H9 (cell line): ENCODE results near the gene ZMIZ1. TPM values are rescaled to one million over a fixed set of nuclear protein-coding genes. Genes with fewer than 3 reads are reported as not detected.
"Not testable (repeated sequence)": the region's sequence is repeated elsewhere in the genome, so short reads cannot be mapped to it uniquely, and the experiment has no call there.

ENCODE experiments used
- DNase-seq: peaks from one replicate; pipeline ENCODE4 v3.0.0-alpha.2; 2017
- H2AFZ ChIP-seq: one replicate; pipeline ENCODE4 v1.6.1; 2013; ENCODE audit warnings: mild to moderate bottlenecking, low read length, control low read depth, moderate library complexity
- H2AK5ac ChIP-seq: 2 replicates; pipeline ENCODE4 v1.6.1; 2013; ENCODE audit warnings: low read length, control low read depth, mixed read lengths; ENCODE audit not compliant: insufficient read length
- H2BK120ac ChIP-seq: one replicate; pipeline ENCODE4 v1.6.1; 2013; ENCODE audit warnings: low read depth, mild to moderate bottlenecking, low read length, control low read depth, inconsistent platforms; ENCODE audit not compliant: poor library complexity, severe bottlenecking
- H2BK12ac ChIP-seq: 2 replicates; pipeline ENCODE4 v1.6.1; 2013; ENCODE audit warnings: low read length, control low read depth, mixed read lengths, low read depth; ENCODE audit not compliant: insufficient read length
- H2BK15ac ChIP-seq: 2 replicates; pipeline ENCODE4 v1.6.1; 2013; ENCODE audit warnings: low read depth, low read length, control low read depth
- H2BK20ac ChIP-seq: one replicate; pipeline ENCODE4 v1.6.1; 2013; ENCODE audit warnings: low read depth, mild to moderate bottlenecking, low read length, control low read depth, inconsistent platforms; ENCODE audit not compliant: poor library complexity, severe bottlenecking
- H2BK5ac ChIP-seq: 2 replicates; pipeline ENCODE4 v1.6.1; 2013; ENCODE audit warnings: low read length, control low read depth, mixed read lengths; ENCODE audit not compliant: insufficient read length
- H3K14ac ChIP-seq: 2 replicates; pipeline ENCODE4 v1.6.1; 2013; ENCODE audit warnings: low read length, control low read depth; ENCODE audit not compliant: insufficient read depth
- H3K18ac ChIP-seq: 2 replicates; pipeline ENCODE4 v1.6.1; 2013; ENCODE audit warnings: low read depth, mild to moderate bottlenecking, mixed read lengths, low read length, control low read depth; ENCODE audit not compliant: insufficient read length
- H3K23ac ChIP-seq: 2 replicates; pipeline ENCODE4 v1.6.1; 2013; ENCODE audit warnings: low read length, control low read depth, mixed read lengths, low read depth; ENCODE audit not compliant: insufficient read length
- H3K23me2 ChIP-seq: 2 replicates; pipeline ENCODE4 v1.6.1; 2013; ENCODE audit warnings: low read depth, mild to moderate bottlenecking, mixed read lengths, low read length, control low read depth; ENCODE audit not compliant: insufficient read length, poor library complexity, severe bottlenecking
- H3K27ac ChIP-seq: 2 replicates; pipeline ENCODE4 v1.5.1; 2013; ENCODE audit warnings: low read length, control low read depth, mixed read lengths, low read depth; ENCODE audit not compliant: insufficient read length
- H3K27me3 ChIP-seq: 2 replicates; pipeline ENCODE4 v1.6.1; 2013; ENCODE audit warnings: low read length, control low read depth, inconsistent platforms; ENCODE audit not compliant: insufficient read depth
- H3K4ac ChIP-seq: 2 replicates; pipeline ENCODE4 v1.6.1; 2013; ENCODE audit warnings: low read depth, mild to moderate bottlenecking, control low read depth, inconsistent platforms, low read length, moderate library complexity
- H3K4me1 ChIP-seq: 2 replicates; pipeline ENCODE4 v1.6.1; 2013; ENCODE audit warnings: low read length, control low read depth, inconsistent platforms; ENCODE audit not compliant: insufficient read depth
- H3K4me2 ChIP-seq: 2 replicates; pipeline ENCODE4 v1.6.1; 2013; ENCODE audit warnings: low read length, control low read depth, mixed read lengths; ENCODE audit not compliant: insufficient read length, insufficient read depth
- H3K56ac ChIP-seq: 2 replicates; pipeline ENCODE4 v1.6.1; 2013; ENCODE audit warnings: low read depth, mild to moderate bottlenecking, mixed read lengths, low read length, control low read depth; ENCODE audit not compliant: insufficient read length
- H3K79me1 ChIP-seq: 2 replicates; pipeline ENCODE4 v1.6.1; 2013; ENCODE audit warnings: low read depth, mild to moderate bottlenecking, moderate library complexity, low read length, control low read depth, inconsistent platforms; ENCODE audit not compliant: insufficient read depth, poor library complexity, severe bottlenecking
- H3K79me2 ChIP-seq: 2 replicates; pipeline ENCODE4 v1.6.1; 2013; ENCODE audit warnings: low read length, control low read depth, inconsistent platforms; ENCODE audit not compliant: insufficient read depth
- H3K9ac ChIP-seq: 2 replicates; pipeline ENCODE4 v1.6.1; 2013; ENCODE audit warnings: low read length, control low read depth, mixed read lengths; ENCODE audit not compliant: insufficient read length; ENCODE audit errors: extremely low read depth
- H3K9me3 ChIP-seq: one replicate; pipeline ENCODE4 v1.6.1; 2013; ENCODE audit warnings: low read depth, low read length, inconsistent platforms; ENCODE audit not compliant: control insufficient read depth
- H3T11ph ChIP-seq: one replicate; pipeline ENCODE4 v1.6.1; 2013; ENCODE audit warnings: mild to moderate bottlenecking, low read length, control low read depth, inconsistent platforms
- H4K20me1 ChIP-seq: one replicate; pipeline ENCODE4 v1.6.1; 2013; ENCODE audit not compliant: control insufficient read depth, insufficient read length, insufficient read depth
- H4K5ac ChIP-seq: 2 replicates; pipeline ENCODE4 v1.6.1; 2013; ENCODE audit warnings: low read depth, mild to moderate bottlenecking, mixed read lengths, low read length, control low read depth; ENCODE audit not compliant: insufficient read length
- H4K8ac ChIP-seq: replicated peaks from 2 replicates; pipeline ENCODE4 v1.6.1; 2013; ENCODE audit warnings: low read length, control low read depth, mixed read lengths, low read depth; ENCODE audit not compliant: insufficient read length
- H4K91ac ChIP-seq: 2 replicates; pipeline ENCODE4 v1.6.1; 2013; ENCODE audit warnings: low read depth, mild to moderate bottlenecking, moderate library complexity, mixed read lengths, low read length, control low read depth; ENCODE audit not compliant: insufficient read length
- H3K27ac Mint-ChIP-seq, 3 experiments: 2 replicates in 2 of 3; 3 replicates in 1 of 3; pipeline ENCODE4 v1.8.0; 2020 to 2021; ENCODE audit warnings: mixed read lengths in 3 of 3, mild to moderate bottlenecking in 1 of 3, moderate library complexity in 1 of 3
- H3K27me3 Mint-ChIP-seq: 2 replicates; pipeline ENCODE4 v1.8.0; 2021; ENCODE audit warnings: low read depth, mild to moderate bottlenecking, moderate library complexity, mixed read lengths
- H3K36me3 Mint-ChIP-seq, 3 experiments: 2 replicates in 2 of 3; 3 replicates in 1 of 3; pipeline ENCODE4 v1.8.0; 2020 to 2021; ENCODE audit warnings: low read depth in 3 of 3, mixed read lengths in 3 of 3; ENCODE audit not compliant: insufficient read depth in 1 of 3
- H3K4me1 Mint-ChIP-seq, 2 experiments: 2 replicates each; pipeline ENCODE4 v1.8.0; 2020; ENCODE audit warnings: mixed read lengths in 2 of 2
- H3K4me3 Mint-ChIP-seq, 2 experiments: 2 replicates in 1 of 2; 3 replicates in 1 of 2; pipeline ENCODE4 v1.8.0; 2020 to 2021; ENCODE audit warnings: mild to moderate bottlenecking in 2 of 2, mixed read lengths in 2 of 2, moderate library complexity in 1 of 2
- H3K9me3 Mint-ChIP-seq, 2 experiments: 2 replicates in 1 of 2; 3 replicates in 1 of 2; pipeline ENCODE4 v1.8.0; 2020; ENCODE audit warnings: mild to moderate bottlenecking in 2 of 2, mixed read lengths in 2 of 2, moderate library complexity in 1 of 2
- WGBS: extraction: QIAGEN DNeasy Blood & Tissue Kit; methylation state at CpG from one replicate; pipeline ENCODE4 v1.1.7; 2013; ENCODE audit warnings: missing lambda C conversion rate, low lambda C conversion rate, mixed read lengths; ENCODE audit not compliant: insufficient read length; ENCODE audit errors: extremely low coverage; 5-methylcytosine and 5-hydroxymethylcytosine counted together
- total RNA-seq: library from RNA; stranded (reverse); gene quantifications from 2 replicates; pipeline ENCODE4 v1.2.1, GENCODE V29; 2021
- TF ChIP-seq, protein P1 (sequence below): fragments of 200-600 bp; sonication (generic); conservative IDR thresholded peaks from 3 replicates; pipeline ENCODE4 v1.8.0; 2021; ENCODE audit warnings: antibody characterized with exemption, mild to moderate bottlenecking

ZMIZ1 gene
- total RNA-seq, 1 experiment from 2014 or later: 36.9 TPM

DNA sequence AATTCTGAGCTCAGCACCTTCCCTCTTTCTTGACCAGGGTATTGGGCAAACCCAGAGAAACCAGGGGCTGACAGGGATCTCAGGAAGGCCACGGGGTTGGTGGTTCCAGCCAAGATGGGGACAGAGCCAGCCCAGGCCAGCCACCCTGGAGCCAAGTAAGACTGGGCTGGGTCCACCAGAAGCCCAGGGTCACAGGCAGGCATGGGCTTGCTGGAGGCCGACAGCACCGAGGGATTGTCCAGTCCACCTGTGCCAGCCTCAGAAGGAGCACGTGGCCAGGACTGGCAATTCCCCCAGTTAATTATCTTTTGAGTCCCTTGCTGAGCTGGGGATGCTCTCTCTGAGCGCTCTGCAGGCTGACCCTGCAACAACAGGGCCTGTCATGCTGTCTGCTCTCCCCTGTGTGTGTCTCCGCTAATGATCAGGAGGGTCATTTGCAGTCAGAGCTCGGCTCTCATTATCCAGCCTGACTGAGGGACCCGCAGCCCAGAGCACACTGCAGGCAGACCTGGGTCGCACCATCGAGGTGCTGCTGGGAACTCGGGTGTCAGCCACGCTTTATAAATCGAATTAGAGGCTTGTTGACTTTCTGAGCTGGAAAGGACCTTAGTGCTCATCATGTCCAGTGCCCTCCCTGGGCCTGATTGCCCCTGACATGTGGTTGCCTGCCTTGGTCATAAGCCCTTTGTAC lies 209.0 kb downstream of the ZMIZ1 start:
- H3K4me2 ChIP-seq: no peak overlapping the region
- H2BK120ac ChIP-seq: no peak overlapping the region
- H2BK20ac ChIP-seq: no peak overlapping the region
- no peaks in the 10 kb centered on the region for H3K23me2 ChIP-seq
- H3K27me3 ChIP-seq: no peaks in the 10 kb centered on the region
- DNase-seq: no peak
- no peak overlapping the region for H3K56ac ChIP-seq
- no peak overlapping the region for H3K27ac ChIP-seq
- no peak overlapping the region for H3T11ph ChIP-seq
- Mint-ChIP-seq H3K27ac (no peak overlapping the region), H3K4me3 (no peak overlapping the region), H3K36me3 (peaks cover 15 to 38% (median 36%) of the 10 kb centered on the region in 3 experiments), H3K27me3 (no peaks in the 10 kb centered on the region), H3K4me1 (peaks cover 0 to 23% of the 10 kb centered on the region in 2 experiments; a peak in 3 of 4 replicates), H3K9me3 (peaks cover 3 to 4% of the 10 kb centered on the region in 2 experiments; a peak in 3 of 5 replicates)
- no peaks in the 10 kb centered on the region for H3K9me3 ChIP-seq
- no peak overlapping the region for H2AFZ ChIP-seq
- no peak overlapping the region for H2AK5ac ChIP-seq
- H4K91ac ChIP-seq: no peak overlapping the region
- no peak overlapping the region for H2BK12ac ChIP-seq
- no peak overlapping the region for H2BK5ac ChIP-seq
- TF ChIP-seq, protein P1, sequence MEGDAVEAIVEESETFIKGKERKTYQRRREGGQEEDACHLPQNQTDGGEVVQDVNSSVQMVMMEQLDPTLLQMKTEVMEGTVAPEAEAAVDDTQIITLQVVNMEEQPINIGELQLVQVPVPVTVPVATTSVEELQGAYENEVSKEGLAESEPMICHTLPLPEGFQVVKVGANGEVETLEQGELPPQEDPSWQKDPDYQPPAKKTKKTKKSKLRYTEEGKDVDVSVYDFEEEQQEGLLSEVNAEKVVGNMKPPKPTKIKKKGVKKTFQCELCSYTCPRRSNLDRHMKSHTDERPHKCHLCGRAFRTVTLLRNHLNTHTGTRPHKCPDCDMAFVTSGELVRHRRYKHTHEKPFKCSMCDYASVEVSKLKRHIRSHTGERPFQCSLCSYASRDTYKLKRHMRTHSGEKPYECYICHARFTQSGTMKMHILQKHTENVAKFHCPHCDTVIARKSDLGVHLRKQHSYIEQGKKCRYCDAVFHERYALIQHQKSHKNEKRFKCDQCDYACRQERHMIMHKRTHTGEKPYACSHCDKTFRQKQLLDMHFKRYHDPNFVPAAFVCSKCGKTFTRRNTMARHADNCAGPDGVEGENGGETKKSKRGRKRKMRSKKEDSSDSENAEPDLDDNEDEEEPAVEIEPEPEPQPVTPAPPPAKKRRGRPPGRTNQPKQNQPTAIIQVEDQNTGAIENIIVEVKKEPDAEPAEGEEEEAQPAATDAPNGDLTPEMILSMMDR: no peak
- H3K79me2 ChIP-seq: no peaks in the 10 kb centered on the region
- H2BK15ac ChIP-seq: no peak overlapping the region
- no peak overlapping the region for H3K4ac ChIP-seq
- H4K20me1 ChIP-seq: no peaks in the 10 kb centered on the region
- H3K79me1 ChIP-seq: no peaks in the 10 kb centered on the region
- no peak overlapping the region for H4K5ac ChIP-seq
- H4K8ac ChIP-seq: no peak overlapping the region
- no peak overlapping the region for H3K18ac ChIP-seq
- H3K14ac ChIP-seq: no peak overlapping the region
- WGBS: no CpG with 5 or more reads among the region's 13 CpGs
- H3K23ac ChIP-seq: no peak overlapping the region
- H3K9ac ChIP-seq: no peak overlapping the region
- H3K4me1 ChIP-seq: no peaks in the 10 kb centered on the region; the same call in 1 of the 2 replicates

DNA sequence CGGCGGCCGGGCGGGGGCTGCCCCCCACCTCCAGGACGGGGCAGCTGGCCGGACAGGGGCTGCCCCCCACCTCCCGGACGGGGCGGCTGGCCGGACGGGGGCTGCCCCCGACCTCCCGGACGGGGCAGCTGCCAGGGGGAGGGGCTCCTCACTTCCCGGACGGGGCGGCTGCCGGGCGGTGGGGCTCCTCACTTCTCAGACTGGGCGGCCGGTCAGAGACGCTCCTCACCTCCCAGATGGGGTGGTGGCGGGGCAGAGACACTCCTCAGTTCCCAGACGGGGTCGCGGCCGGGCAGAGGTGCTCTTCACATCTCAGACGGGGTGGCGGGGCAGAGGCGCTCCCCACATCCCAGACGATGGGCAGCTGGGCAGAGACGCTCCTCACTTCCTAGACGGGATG lies 210.3 kb downstream of the ZMIZ1 start:
- not testable (repeated sequence) for H4K8ac ChIP-seq, H3K27ac ChIP-seq, H4K5ac ChIP-seq, H3K9me3 Mint-ChIP-seq, H3K27me3 ChIP-seq, H3K56ac ChIP-seq, H3K79me1 ChIP-seq, H3K79me2 ChIP-seq, H3K18ac ChIP-seq, H2AFZ ChIP-seq, H3K4me1 ChIP-seq, H3K27ac Mint-ChIP-seq, H2BK15ac ChIP-seq, H3K27me3 Mint-ChIP-seq, H2BK12ac ChIP-seq, H3T11ph ChIP-seq, H3K9ac ChIP-seq, H3K9me3 ChIP-seq, H3K23ac ChIP-seq, H3K4ac ChIP-seq, H3K4me2 ChIP-seq, H4K91ac ChIP-seq, H2BK20ac ChIP-seq, H2BK5ac ChIP-seq, DNase-seq, H3K14ac ChIP-seq, H2BK120ac ChIP-seq, H3K4me3 Mint-ChIP-seq, H4K20me1 ChIP-seq, H2AK5ac ChIP-seq, H3K23me2 ChIP-seq
- WGBS: no CpG with 5 or more reads among the region's 33 CpGs
- Mint-ChIP-seq H3K36me3 (peaks cover 15 to 38% (median 36%) of the 10 kb centered on the region in 3 experiments), H3K4me1 (peaks cover 0 to 23% of the 10 kb centered on the region in 2 experiments; a peak in 3 of 4 replicates)
